ENCODE measurements around the gene RBM18. TPM values are rescaled to one million over a fixed set of nuclear protein-coding genes. Genes with fewer than 3 reads are reported as not detected.
A peak's percentile ranks its signal among the peaks of the same experiment; 100 is the strongest.

Gene RBM18
- total RNA-seq, 1 donor from 2014 or later: 20.2 TPM

GRCh38 chr9:122302237-122303093 is 37.8 kb upstream of the RBM18 start:
- no peak for TF ChIP-seq CTCF (IDR thresholded peaks at IDR 0.05)
- Mint-ChIP-seq H3K4me3 (ENCODE audit: unreplicated experiment) (no peak overlapping the region), H3K9me3 (ENCODE audit: low read depth) (no peaks in the 10 kb centered on the region), H3K36me3 (ENCODE audit: low read depth) (peaks cover 5% of the 10 kb centered on the region), H3K27me3 (ENCODE audit: low read depth) (no peaks in the 10 kb centered on the region), H3K4me1 (ENCODE audit: low read depth) (peaks cover 32% of the 10 kb centered on the region), H3K27ac (ENCODE audit: unreplicated experiment) (peak overlapping the region; percentile 47)
- DNase-seq (ENCODE audit: low spot score): no peak

GRCh38 chr9:122297512-122297911 is 32.9 kb upstream of the RBM18 start:
- Mint-ChIP-seq H3K9me3 (ENCODE audit: low read depth) (no peaks in the 10 kb centered on the region), H3K27ac (ENCODE audit: unreplicated experiment) (no peak overlapping the region), H3K4me3 (ENCODE audit: unreplicated experiment) (no peak overlapping the region), H3K27me3 (ENCODE audit: low read depth) (no peaks in the 10 kb centered on the region), H3K36me3 (ENCODE audit: low read depth) (peaks cover 13% of the 10 kb centered on the region), H3K4me1 (ENCODE audit: low read depth) (no peaks in the 10 kb centered on the region)
- no peak for DNase-seq (ENCODE audit: low spot score)
- TF ChIP-seq CTCF (IDR thresholded peaks at IDR 0.05): no peak

- peaks cover 14% of the 10 kb centered on the region for H3K36me3 Mint-ChIP-seq (ENCODE audit: low read depth)
- TF ChIP-seq CTCF (IDR thresholded peaks at IDR 0.05): no peak
- H3K9me3 Mint-ChIP-seq (ENCODE audit: low read depth): no peaks in the 10 kb centered on the region
- H3K4me3 Mint-ChIP-seq (ENCODE audit: unreplicated experiment): no peak overlapping the region
- H3K4me1 Mint-ChIP-seq (ENCODE audit: low read depth): no peaks in the 10 kb centered on the region
- no peak overlapping the region for H3K27ac Mint-ChIP-seq (ENCODE audit: unreplicated experiment)
- H3K27me3 Mint-ChIP-seq (ENCODE audit: low read depth): no peaks in the 10 kb centered on the region
- no peak for DNase-seq (ENCODE audit: low spot score)
Observed at GRCh38 chr9:122294531-122294930, 29.9 kb upstream of the RBM18 start.

GRCh38 chr9:122291458-122291857 is 26.8 kb upstream of the RBM18 start:
- no peak overlapping the region for H3K4me3 Mint-ChIP-seq (ENCODE audit: unreplicated experiment)
- H3K4me1 Mint-ChIP-seq (ENCODE audit: low read depth): no peaks in the 10 kb centered on the region
- TF ChIP-seq CTCF (IDR thresholded peaks at IDR 0.05): no peak
- DNase-seq (ENCODE audit: low spot score): no peak
- H3K9me3 Mint-ChIP-seq (ENCODE audit: low read depth): no peaks in the 10 kb centered on the region
- H3K36me3 Mint-ChIP-seq (ENCODE audit: low read depth): peaks cover 19% of the 10 kb centered on the region
- no peaks in the 10 kb centered on the region for H3K27me3 Mint-ChIP-seq (ENCODE audit: low read depth)
- H3K27ac Mint-ChIP-seq (ENCODE audit: unreplicated experiment): no peak overlapping the region

- no peak for DNase-seq (ENCODE audit: low spot score)
- H3K4me3 Mint-ChIP-seq (ENCODE audit: unreplicated experiment): no peak overlapping the region
- no peak for TF ChIP-seq CTCF (IDR thresholded peaks at IDR 0.05)
- peaks cover under 1% of the 10 kb centered on the region for H3K4me1 Mint-ChIP-seq (ENCODE audit: low read depth)
- H3K27ac Mint-ChIP-seq (ENCODE audit: unreplicated experiment): no peak overlapping the region
- no peaks in the 10 kb centered on the region for H3K9me3 Mint-ChIP-seq (ENCODE audit: low read depth)
- no peaks in the 10 kb centered on the region for H3K27me3 Mint-ChIP-seq (ENCODE audit: low read depth)
- peaks cover 21% of the 10 kb centered on the region for H3K36me3 Mint-ChIP-seq (ENCODE audit: low read depth)
Observed at GRCh38 chr9:122287214-122287720, 22.6 kb upstream of the RBM18 start.

Data from chondrocyte (in vitro differentiated cells).